ENCODE data around the gene WDR70.

Gene WDR70

GRCh38 chr5:37724395-37725125 lies 345.4 kb downstream of the WDR70 start:
- H3K4me1 ChIP-seq (ENCODE audit: control insufficient read depth, insufficient read depth, low read length) = peaks cover 30% of the 10 kb centered on the region
- peak; percentile 45 for DNase-seq (ENCODE audit: low read depth)
- no peaks in the 10 kb centered on the region for H3K27me3 ChIP-seq (replicated peaks; ENCODE audit: control insufficient read depth, insufficient read depth, low read length)
- H3K9ac ChIP-seq (ENCODE audit: low read length) = no peak overlapping the region
- peaks cover 27% of the 10 kb centered on the region for H3K36me3 ChIP-seq (ENCODE audit: control insufficient read depth, insufficient read depth, low read length, severe bottlenecking)
- no peak overlapping the region for H3K4me3 ChIP-seq (ENCODE audit: low read length)
- H3K9me3 ChIP-seq (ENCODE audit: control insufficient read depth, low read length) = no peaks in the 10 kb centered on the region

GRCh38 chr5:37725185-37725584 lies 346.1 kb downstream of the WDR70 start:
- H3K4me3 ChIP-seq (ENCODE audit: low read length) = no peak overlapping the region
- H3K9me3 ChIP-seq (ENCODE audit: control insufficient read depth, low read length) = no peaks in the 10 kb centered on the region
- H3K36me3 ChIP-seq (ENCODE audit: control insufficient read depth, insufficient read depth, low read length, severe bottlenecking) = peaks cover 27% of the 10 kb centered on the region
- no peak for DNase-seq (ENCODE audit: low read depth)
- peaks cover 30% of the 10 kb centered on the region for H3K4me1 ChIP-seq (ENCODE audit: control insufficient read depth, insufficient read depth, low read length)
- H3K27me3 ChIP-seq (replicated peaks; ENCODE audit: control insufficient read depth, insufficient read depth, low read length) = no peaks in the 10 kb centered on the region
- no peak overlapping the region for H3K9ac ChIP-seq (ENCODE audit: low read length)

GRCh38 chr5:37727238-37727637 lies 348.1 kb downstream of the WDR70 start:
- DNase-seq (ENCODE audit: low read depth) = no peak
- Histone ChIP-seq H3K9me3 (ENCODE audit: control insufficient read depth, low read length) (no peaks in the 10 kb centered on the region), H3K9ac (ENCODE audit: low read length) (no peak overlapping the region), H3K27me3 (replicated peaks; ENCODE audit: control insufficient read depth, insufficient read depth, low read length) (no peaks in the 10 kb centered on the region), H3K4me3 (ENCODE audit: low read length) (no peak overlapping the region), H3K36me3 (ENCODE audit: control insufficient read depth, insufficient read depth, low read length, severe bottlenecking) (peaks cover 32% of the 10 kb centered on the region), H3K4me1 (ENCODE audit: control insufficient read depth, insufficient read depth, low read length) (peaks cover 25% of the 10 kb centered on the region)

GRCh38 chr5:37730896-37731455 lies 351.9 kb downstream of the WDR70 start:
- H3K27me3 ChIP-seq (replicated peaks; ENCODE audit: control insufficient read depth, insufficient read depth, low read length) = no peaks in the 10 kb centered on the region
- no peaks in the 10 kb centered on the region for H3K9me3 ChIP-seq (ENCODE audit: control insufficient read depth, low read length)
- peaks cover 32% of the 10 kb centered on the region for H3K36me3 ChIP-seq (ENCODE audit: control insufficient read depth, insufficient read depth, low read length, severe bottlenecking)
- H3K4me1 ChIP-seq (ENCODE audit: control insufficient read depth, insufficient read depth, low read length) = peaks cover 5% of the 10 kb centered on the region
- no peak overlapping the region for H3K4me3 ChIP-seq (ENCODE audit: low read length)
- H3K9ac ChIP-seq (ENCODE audit: low read length) = no peak overlapping the region
- DNase-seq (ENCODE audit: low read depth) = no peak

- DNase-seq (ENCODE audit: low read depth) = no peak
- H3K9me3 ChIP-seq (ENCODE audit: control insufficient read depth, low read length) = no peaks in the 10 kb centered on the region
- peaks cover 8% of the 10 kb centered on the region for H3K36me3 ChIP-seq (ENCODE audit: control insufficient read depth, insufficient read depth, low read length, severe bottlenecking)
- peaks cover 34% of the 10 kb centered on the region for H3K4me1 ChIP-seq (ENCODE audit: control insufficient read depth, insufficient read depth, low read length)
- no peaks in the 10 kb centered on the region for H3K27me3 ChIP-seq (replicated peaks; ENCODE audit: control insufficient read depth, insufficient read depth, low read length)
- H3K9ac ChIP-seq (ENCODE audit: low read length) = no peak overlapping the region
- no peak overlapping the region for H3K4me3 ChIP-seq (ENCODE audit: low read length)
These were observed 355.0 kb downstream of the WDR70 start for GRCh38 chr5:37734114-37734513.

GRCh38 chr5:37735649-37736347 lies 356.7 kb downstream of the WDR70 start:
- H3K9ac ChIP-seq (ENCODE audit: low read length) = peak overlapping the region; percentile 13
- H3K36me3 ChIP-seq (ENCODE audit: control insufficient read depth, insufficient read depth, low read length, severe bottlenecking) = peaks cover 4% of the 10 kb centered on the region
- H3K27me3 ChIP-seq (replicated peaks; ENCODE audit: control insufficient read depth, insufficient read depth, low read length) = no peaks in the 10 kb centered on the region
- H3K9me3 ChIP-seq (ENCODE audit: control insufficient read depth, low read length) = no peaks in the 10 kb centered on the region
- H3K4me3 ChIP-seq (ENCODE audit: low read length) = no peak overlapping the region
- H3K4me1 ChIP-seq (ENCODE audit: control insufficient read depth, insufficient read depth, low read length) = peaks cover 44% of the 10 kb centered on the region
- peak; percentile 49 for DNase-seq (ENCODE audit: low read depth)

GRCh38 chr5:37736397-37736796 lies 357.3 kb downstream of the WDR70 start:
- Histone ChIP-seq H3K4me1 (ENCODE audit: control insufficient read depth, insufficient read depth, low read length) (peaks cover 50% of the 10 kb centered on the region), H3K9ac (ENCODE audit: low read length) (peak overlapping the region; percentile 13), H3K27me3 (replicated peaks; ENCODE audit: control insufficient read depth, insufficient read depth, low read length) (no peaks in the 10 kb centered on the region), H3K4me3 (ENCODE audit: low read length) (no peak overlapping the region), H3K9me3 (ENCODE audit: control insufficient read depth, low read length) (no peaks in the 10 kb centered on the region), H3K36me3 (ENCODE audit: control insufficient read depth, insufficient read depth, low read length, severe bottlenecking) (peaks cover 4% of the 10 kb centered on the region)
- no peak for DNase-seq (ENCODE audit: low read depth)

GRCh38 chr5:37737326-37738056 lies 358.4 kb downstream of the WDR70 start:
- Histone ChIP-seq H3K4me1 (ENCODE audit: control insufficient read depth, insufficient read depth, low read length) (peaks cover 58% of the 10 kb centered on the region), H3K9me3 (ENCODE audit: control insufficient read depth, low read length) (no peaks in the 10 kb centered on the region), H3K27me3 (replicated peaks; ENCODE audit: control insufficient read depth, insufficient read depth, low read length) (no peaks in the 10 kb centered on the region), H3K4me3 (ENCODE audit: low read length) (peak overlapping the region; percentile 30), H3K9ac (ENCODE audit: low read length) (peak overlapping the region; percentile 67), H3K36me3 (ENCODE audit: control insufficient read depth, insufficient read depth, low read length, severe bottlenecking) (no peaks in the 10 kb centered on the region)
- peak; percentile 16 for DNase-seq (ENCODE audit: low read depth)

- Histone ChIP-seq H3K4me1 (ENCODE audit: control insufficient read depth, insufficient read depth, low read length) (peaks cover 58% of the 10 kb centered on the region), H3K9ac (ENCODE audit: low read length) (peak overlapping the region; percentile 83), H3K27me3 (replicated peaks; ENCODE audit: control insufficient read depth, insufficient read depth, low read length) (no peaks in the 10 kb centered on the region), H3K36me3 (ENCODE audit: control insufficient read depth, insufficient read depth, low read length, severe bottlenecking) (no peaks in the 10 kb centered on the region), H3K9me3 (ENCODE audit: control insufficient read depth, low read length) (no peaks in the 10 kb centered on the region), H3K4me3 (ENCODE audit: low read length) (peak overlapping the region; percentile 68)
- DNase-seq (ENCODE audit: low read depth) = peak; percentile 93
These were observed 359.1 kb downstream of the WDR70 start for GRCh38 chr5:37738057-37738691.

GRCh38 chr5:37738865-37739488 lies 359.9 kb downstream of the WDR70 start:
- Histone ChIP-seq H3K27me3 (replicated peaks; ENCODE audit: control insufficient read depth, insufficient read depth, low read length) (no peaks in the 10 kb centered on the region), H3K9ac (ENCODE audit: low read length) (peak overlapping the region; percentile 83), H3K36me3 (ENCODE audit: control insufficient read depth, insufficient read depth, low read length, severe bottlenecking) (no peaks in the 10 kb centered on the region), H3K4me3 (ENCODE audit: low read length) (peak overlapping the region; percentile 68), H3K4me1 (ENCODE audit: control insufficient read depth, insufficient read depth, low read length) (peaks cover 58% of the 10 kb centered on the region), H3K9me3 (ENCODE audit: control insufficient read depth, low read length) (no peaks in the 10 kb centered on the region)
- no peak for DNase-seq (ENCODE audit: low read depth)

All from adipocyte (in vitro differentiated cells).